HTERT RPE-1 (cell line): ENCODE measurements around the gene CHST14.
"Not testable (repeated sequence)": the region's sequence is repeated elsewhere in the genome, so short reads cannot be mapped to it uniquely, and the experiment has no call there.

Experiments
- in situ Hi-C: fragments of 300-500 bp; cut with MboI; formaldehyde crosslinking; loops from 4 replicates; pipeline ENCODE4 v1.14.3; 2020; ENCODE audit warnings: low sequenced_read_pairs

Gene CHST14

GRCh38 chr15:40440743-40441564, 29.8 kb upstream of the CHST14 start, which contains the start of gene BAHD1:
Gene BAHD1 (plus strand): TSS chr15:40440953. CDS start chr15:40458465, 17,512 bp downstream.
- in situ Hi-C loops = no loop called here

GRCh38 chr15:40441565-40442531, 28.9 kb upstream of the CHST14 start:
- in situ Hi-C loops = no loop called here

DNA sequence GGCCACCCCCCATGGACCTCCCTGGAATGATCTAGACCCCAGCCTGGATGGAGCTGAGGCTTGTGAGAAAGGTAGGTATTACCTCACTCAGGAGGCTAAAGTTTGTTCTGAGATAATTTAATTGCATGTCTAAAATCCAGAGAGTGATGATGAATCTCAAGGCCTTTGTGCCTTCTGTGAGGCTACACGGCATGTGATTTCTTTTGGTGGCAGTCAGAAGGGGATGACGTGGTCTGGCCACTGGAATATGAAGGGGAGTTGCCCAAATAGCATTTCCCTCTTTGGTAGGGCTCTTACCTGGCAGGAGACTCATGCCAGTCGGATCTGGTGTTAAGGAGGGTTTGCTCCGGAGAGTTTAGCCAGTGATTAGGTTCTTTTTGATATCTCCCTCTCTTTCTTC, 27.5 kb upstream of the CHST14 start:
- in situ Hi-C loops = no loop called here

DNA sequence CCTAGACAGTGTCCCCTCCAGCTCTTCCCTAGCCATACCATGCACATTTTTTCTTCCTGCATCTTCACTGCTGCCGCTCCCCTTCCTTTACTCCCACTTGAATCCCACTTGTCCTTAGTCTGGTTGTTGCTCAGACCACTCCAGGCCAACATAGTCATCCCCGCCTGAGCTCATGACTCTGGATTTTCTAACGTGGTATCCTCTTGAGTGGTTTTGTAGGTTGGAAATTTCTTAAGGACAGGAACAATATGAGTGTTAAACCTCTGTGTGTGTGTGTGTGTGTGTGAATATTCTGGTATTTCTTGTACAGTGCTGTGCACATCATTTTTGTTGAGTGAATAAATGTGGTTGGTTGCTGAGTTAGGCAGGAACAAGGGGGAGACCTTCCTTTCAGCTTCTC, 26.9 kb upstream of the CHST14 start:
- in situ Hi-C loops = no loop called here

DNA sequence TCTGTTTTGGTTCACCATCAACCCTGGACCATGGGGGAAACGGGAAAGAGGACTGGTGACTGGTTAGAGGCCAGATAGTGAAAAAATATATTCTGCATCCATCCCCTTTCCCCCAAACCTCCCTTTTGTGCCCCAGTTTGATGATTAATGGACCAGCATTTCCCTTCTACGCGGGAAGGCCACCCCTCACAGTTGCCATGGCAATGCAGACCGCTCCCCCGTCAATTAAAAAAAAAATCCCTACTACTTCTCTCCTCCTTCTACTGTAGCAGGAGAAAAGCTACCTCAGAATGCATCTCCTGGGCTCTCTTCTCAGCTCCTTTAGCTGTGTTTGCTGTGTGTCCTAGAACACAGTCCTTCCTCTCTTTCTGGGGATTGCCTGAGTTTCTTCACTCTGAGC, 26.0 kb upstream of the CHST14 start:
- in situ Hi-C loops = no loop called here

GRCh38 chr15:40445421-40445922, 25.3 kb upstream of the CHST14 start:
- in situ Hi-C loops = no loop called here

DNA sequence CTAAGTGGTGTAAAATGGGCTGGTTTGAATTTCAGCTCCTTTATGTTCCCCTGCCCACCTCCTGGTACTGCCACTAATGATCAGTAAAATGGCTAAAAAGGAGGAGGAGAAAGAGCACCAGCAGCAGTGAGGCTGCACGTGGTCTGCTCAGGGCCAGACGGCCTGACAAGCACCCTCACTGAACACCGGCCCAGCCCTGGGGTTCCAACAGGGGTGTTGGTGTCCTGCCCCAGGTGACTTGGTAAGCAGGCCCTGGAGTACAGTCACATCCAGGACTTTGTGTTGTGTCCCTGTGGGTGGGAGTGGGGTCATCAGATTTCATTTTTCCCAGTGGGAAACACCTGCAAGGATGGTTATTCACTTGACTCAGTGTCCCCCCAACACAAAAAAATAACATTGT, 24.6 kb upstream of the CHST14 start:
- in situ Hi-C loops = no loop called here

GRCh38 chr15:40448354-40448753, 22.4 kb upstream of the CHST14 start:
- in situ Hi-C loops = no loop called here

DNA sequence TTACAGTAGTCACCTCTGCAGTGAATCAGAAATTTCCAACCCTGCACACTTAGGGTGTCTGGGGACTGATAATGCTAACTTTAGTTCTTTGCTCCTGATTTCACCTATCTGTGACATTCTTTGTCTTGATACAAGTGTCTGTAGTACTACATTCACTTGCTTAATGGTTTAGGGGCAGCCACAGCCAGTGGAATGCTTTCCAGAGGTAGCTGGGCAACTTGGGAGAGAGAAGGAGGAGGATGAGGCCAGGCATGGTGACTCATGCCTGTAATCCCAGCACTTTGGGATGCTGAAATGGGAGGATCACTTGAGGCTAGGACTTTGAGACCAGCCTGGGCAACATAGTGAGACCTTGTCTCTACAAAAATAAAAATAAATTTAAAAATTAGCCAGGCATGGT, 21.5 kb upstream of the CHST14 start:
- in situ Hi-C loops = no loop called here

GRCh38 chr15:40450047-40450446, 20.7 kb upstream of the CHST14 start:
- in situ Hi-C loops = no loop called here

GRCh38 chr15:40451527-40452158, 19.1 kb upstream of the CHST14 start:
- in situ Hi-C loops = no loop called here

DNA sequence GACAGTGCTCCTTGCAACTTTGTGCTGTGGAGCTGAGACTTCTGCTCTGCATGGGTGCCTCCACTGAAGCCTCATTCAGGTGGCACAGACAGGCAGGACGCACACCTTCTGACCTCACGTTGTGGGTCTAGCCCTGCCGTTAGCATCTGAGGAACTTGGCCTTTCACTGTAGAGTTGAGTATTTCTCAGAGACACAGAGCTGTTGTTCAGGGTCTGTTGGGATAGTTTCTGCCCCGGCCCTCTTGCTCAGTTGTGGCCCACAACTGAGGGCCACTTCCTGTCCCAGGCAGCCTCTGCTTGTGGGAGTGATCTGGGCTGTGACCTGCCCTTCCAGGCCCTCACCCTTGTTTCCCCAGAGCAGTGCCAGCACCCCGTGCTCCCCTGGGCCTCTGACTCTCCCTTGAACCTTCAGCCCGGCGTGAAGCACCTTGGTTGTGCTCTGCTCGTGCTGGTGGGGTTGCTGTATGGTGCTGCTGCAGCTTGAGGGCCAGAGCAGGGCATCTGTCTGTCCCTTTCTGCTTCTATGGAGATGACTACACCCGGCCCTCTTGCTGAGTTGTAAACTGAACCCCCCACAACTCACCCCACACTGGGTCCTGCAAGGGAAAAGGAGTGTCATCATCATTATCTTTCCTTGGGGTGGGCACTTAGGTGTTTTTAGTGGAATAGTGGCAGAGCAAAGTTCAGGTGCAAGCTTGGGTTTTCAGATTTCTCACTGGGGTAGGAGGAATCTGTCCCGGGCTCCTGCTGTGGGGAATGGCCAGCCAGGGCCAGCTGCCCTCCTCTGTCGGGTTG, 18.3 kb upstream of the CHST14 start:
- in situ Hi-C loops = no loop called here

GRCh38 chr15:40453941-40454340, 16.8 kb upstream of the CHST14 start:
- in situ Hi-C loops = not testable (repeated sequence)

- in situ Hi-C loops = no loop called here
Observed at GRCh38 chr15:40454904-40455391, 15.8 kb upstream of the CHST14 start.

- in situ Hi-C loops = no loop called here
Observed at GRCh38 chr15:40456299-40456712, 14.5 kb upstream of the CHST14 start.

- in situ Hi-C loops = no loop called here
Observed at GRCh38 chr15:40456738-40457137, 14.0 kb upstream of the CHST14 start.

GRCh38 chr15:40458495-40459371, 12.1 kb upstream of the CHST14 start:
- in situ Hi-C loops = no loop called here

DNA sequence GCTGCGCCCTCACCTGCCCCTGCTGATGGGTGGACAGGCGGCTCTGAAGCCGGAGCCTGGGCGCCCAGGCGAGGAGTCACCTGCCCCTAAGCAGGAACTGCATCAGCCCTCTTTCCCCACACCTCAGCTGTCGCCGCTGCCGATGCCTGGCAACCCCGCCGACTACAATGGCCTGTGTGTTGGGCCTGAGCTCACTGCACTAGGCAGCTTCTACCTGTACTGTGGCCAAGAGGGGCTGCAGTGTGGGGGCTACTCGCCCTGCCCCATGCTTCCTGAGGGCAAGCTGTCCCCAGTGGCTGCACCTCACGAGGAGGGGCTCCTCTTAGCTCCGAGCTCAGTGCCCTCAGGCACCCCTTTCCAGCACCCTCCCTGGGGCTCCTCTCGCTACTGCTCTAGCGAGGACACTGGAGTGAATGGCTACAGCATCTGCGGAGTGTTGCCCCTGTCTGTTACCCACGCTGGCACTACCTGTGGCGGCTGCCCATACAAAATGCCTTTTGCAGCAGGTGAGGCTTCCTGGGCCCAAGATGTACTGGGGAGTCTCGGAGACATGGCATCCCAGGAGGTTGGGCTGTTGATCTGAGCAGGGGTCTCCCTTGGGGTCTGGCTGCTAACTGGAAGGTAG, 11.3 kb upstream of the CHST14 start:
- in situ Hi-C loops = no loop called here

DNA sequence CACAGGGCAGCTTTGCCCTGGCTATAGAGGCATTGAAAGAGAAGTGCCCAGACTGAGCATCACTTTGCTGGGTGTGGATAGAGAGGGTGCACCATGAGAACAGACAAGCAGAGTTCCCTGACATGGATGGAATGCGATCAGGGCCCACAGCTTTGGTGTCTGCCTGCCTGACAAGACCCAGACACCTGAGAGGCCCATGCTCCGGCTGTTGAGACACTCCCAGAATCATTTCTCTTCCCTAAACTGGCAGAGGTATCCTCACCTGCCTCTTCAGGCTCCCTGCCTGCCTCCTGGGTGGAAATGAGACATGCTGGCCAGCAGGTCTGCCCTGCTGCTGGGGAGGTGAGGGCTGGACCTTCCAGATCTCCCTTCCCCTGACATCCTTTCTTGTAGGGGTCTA, 10.4 kb upstream of the CHST14 start:
- in situ Hi-C loops = no loop called here
